Measurements from ENCODE around the gene PRDM1. TPM values are rescaled to one million over a fixed set of nuclear protein-coding genes. Genes with fewer than 3 reads are reported as not detected.

The PRDM1 gene
- polyA plus RNA-seq, 1 of the 3 experiments (the other 2 are of a cell fraction), result 4.0 TPM

GRCh38 chr6:106086814-106087175, 659 bp downstream of the PRDM1 start (continued):
- TF ChIP-seq PBX3 (IDR thresholded peaks at IDR 0.05), result no peak
- no peak for TF ChIP-seq GABPA (IDR thresholded peaks at IDR 0.05; ENCODE audit: low read depth)
- TF ChIP-seq RXRA (IDR thresholded peaks at IDR 0.05; ENCODE audit: borderline replicate concordance, low read depth), result no peak
- no peak for TF ChIP-seq TAF1 (IDR thresholded peaks at IDR 0.05; ENCODE audit: borderline replicate concordance, low read depth, low read length)
- TF ChIP-seq FOSL2 (IDR thresholded peaks at IDR 0.05; ENCODE audit: borderline replicate concordance, low read depth), result no peak

GRCh38 chr6:106087548-106088325, 1.6 kb downstream of the PRDM1 start:
- H3K9ac ChIP-seq, result peak overlapping the region; percentile 60; the same call in 1 of the 2 replicates
- peak overlapping the region; percentile 85 for H3K4me2 ChIP-seq
- ChIA-PET POLR2A (no interaction called here), CTCF (interaction anchor here (1.0 kb wide), 2 partner anchors 135 to 273 kb away, joined by 3 read pairs; partner anchors contain the start of gene CRYBG1)
- H3F3A ChIP-seq (replicated peaks; ENCODE audit: insufficient read depth), result peaks cover 40% of the 10 kb centered on the region
- 32% methylated on average over 13 of the region's 13 CpGs for WGBS (ENCODE audit: low lambda C conversion rate)
- H3K79me2 ChIP-seq (ENCODE audit: insufficient read depth), result peaks cover 46% of the 10 kb centered on the region
- H3K4me1 ChIP-seq (ENCODE audit: control insufficient read depth in 1 of 2, insufficient read depth in 2 of 2, low read depth in 1 of 2, low read length in 1 of 2), result peaks cover 5 to 32% of the 10 kb centered on the region in 2 experiments
- H3K27me3 ChIP-seq (ENCODE audit: insufficient read depth), result no peaks in the 10 kb centered on the region
- H3K36me3 ChIP-seq (replicated peaks in 1 of 2; ENCODE audit: control insufficient read depth in 1 of 2, insufficient read depth in 2 of 2, low read length in 1 of 2), result peaks cover 5 to 9% of the 10 kb centered on the region in 2 experiments
- no peaks in the 10 kb centered on the region for H3K9me3 ChIP-seq
- H3K27ac ChIP-seq (ENCODE audit: low read depth in 2 of 2, low read length in 1 of 2), result peak overlapping the region; percentile 69 to 71; a peak in 3 of 4 replicates
- H3K4me3 ChIP-seq (ENCODE audit: low read depth in 2 of 2, low read length in 1 of 2), result peak overlapping the region; percentile 72 to 74; a peak in 3 of 4 replicates
- DNase-seq, result no peak
- no peaks in the 10 kb centered on the region for H4K20me1 ChIP-seq (ENCODE audit: insufficient read depth)
- H3K9me2 ChIP-seq, result no peaks in the 10 kb centered on the region
- H2AFZ ChIP-seq (ENCODE audit: low read depth), result peak overlapping the region; percentile 29; the same call in 1 of the 2 replicates
- no peak for TF ChIP-seq RCOR1 (IDR thresholded peaks at IDR 0.05; ENCODE audit: low read length)
- TF ChIP-seq MAX (IDR thresholded peaks at IDR 0.05; ENCODE audit: low read depth), result no peak
- no peak for TF ChIP-seq REST (IDR thresholded peaks at IDR 0.05; ENCODE audit: low read depth, low read length)
- TF ChIP-seq PBX3 (IDR thresholded peaks at IDR 0.05), result no peak
- TF ChIP-seq USF1 (IDR thresholded peaks at IDR 0.05; ENCODE audit: borderline replicate concordance, low read depth), result no peak
- peak; percentile 63; the same call in 1 of the 2 replicates for TF ChIP-seq YY1 (IDR thresholded peaks at IDR 0.05; ENCODE audit: low read depth)
- no peak for TF ChIP-seq ZBTB33 (IDR thresholded peaks at IDR 0.05; ENCODE audit: borderline replicate concordance, low read depth)
- TF ChIP-seq IRF3 (IDR thresholded peaks at IDR 0.05; ENCODE audit: low read depth, low read length), result no peak
- peak; percentile 47; the same call in 1 of the 2 replicates for TF ChIP-seq FOSL2 (IDR thresholded peaks at IDR 0.05; ENCODE audit: borderline replicate concordance, low read depth)
- TF ChIP-seq TAF1 (IDR thresholded peaks at IDR 0.05; ENCODE audit: borderline replicate concordance, low read depth, low read length), result no peak
- no peak for TF ChIP-seq RFX5 (IDR thresholded peaks at IDR 0.05; ENCODE audit: low read length)
- no peak for TF ChIP-seq MEF2A (IDR thresholded peaks at IDR 0.05; ENCODE audit: borderline replicate concordance, low read depth)
- no peak for TF ChIP-seq ELF1 (IDR thresholded peaks at IDR 0.05)
- no peak for TF ChIP-seq FOXJ3 (CRISPR knock-in tag; IDR thresholded peaks at IDR 0.05)
- TF ChIP-seq RXRA (IDR thresholded peaks at IDR 0.05; ENCODE audit: borderline replicate concordance, low read depth), result no peak
- no peak for TF ChIP-seq USF2 (IDR thresholded peaks at IDR 0.05; ENCODE audit: borderline replicate concordance, low read depth, low read length)

Measured in SK-N-SH (cell line).